ENCODE data around the gene DPP6. TPM values are rescaled to one million over a fixed set of nuclear protein-coding genes. Genes with fewer than 3 reads are reported as not detected.

The DPP6 gene
- total RNA-seq, 4 donors from 2014 or later: 1.5 to 2.9 TPM; not detected in 2

GRCh38 chr7:154577141-154577873 is 525.1 kb downstream of the DPP6 start:
- H3K4me3 ChIP-seq: no peak overlapping the region
- H3K27me3 ChIP-seq: no peaks in the 10 kb centered on the region
- H3K9me3 ChIP-seq: no peaks in the 10 kb centered on the region
- no peaks in the 10 kb centered on the region for H3K36me3 ChIP-seq
- no peak for DNase-seq
- no peaks in the 10 kb centered on the region for H3K4me1 ChIP-seq
- TF ChIP-seq CTCF (IDR thresholded peaks at IDR 0.05) (no peak), POLR2A (IDR thresholded peaks at IDR 0.05) (no peak)
- H3K27ac ChIP-seq: no peak overlapping the region

- H3K4me1 ChIP-seq: no peaks in the 10 kb centered on the region
- H3K4me3 ChIP-seq: no peak overlapping the region
- H3K9me3 ChIP-seq: no peaks in the 10 kb centered on the region
- TF ChIP-seq POLR2A (IDR thresholded peaks at IDR 0.05) (no peak), CTCF (IDR thresholded peaks at IDR 0.05) (no peak)
- no peak overlapping the region for H3K27ac ChIP-seq
- H3K36me3 ChIP-seq: no peaks in the 10 kb centered on the region
- H3K27me3 ChIP-seq: no peaks in the 10 kb centered on the region
- no peak for DNase-seq
Measured at GRCh38 chr7:154578336-154578735, 526.1 kb downstream of the DPP6 start.

GRCh38 chr7:154579711-154580110 is 527.5 kb downstream of the DPP6 start:
- Histone ChIP-seq H3K9me3 (peaks cover 0 to 4% (median 0%) of the 10 kb centered on the region in 4 donors), H3K27me3 (no peaks in the 10 kb centered on the region), H3K4me1 (no peaks in the 10 kb centered on the region), H3K27ac (no peak overlapping the region), H3K36me3 (no peaks in the 10 kb centered on the region), H3K4me3 (no peak overlapping the region)
- TF ChIP-seq POLR2A (IDR thresholded peaks at IDR 0.05) (no peak), CTCF (IDR thresholded peaks at IDR 0.05) (no peak)
- no peak for DNase-seq

- Histone ChIP-seq H3K4me1 (no peaks in the 10 kb centered on the region), H3K36me3 (no peaks in the 10 kb centered on the region), H3K27me3 (no peaks in the 10 kb centered on the region), H3K27ac (no peak overlapping the region), H3K9me3 (peaks cover 0 to 4% (median 0%) of the 10 kb centered on the region in 4 donors), H3K4me3 (no peak overlapping the region)
- TF ChIP-seq POLR2A (IDR thresholded peaks at IDR 0.05) (no peak), CTCF (IDR thresholded peaks at IDR 0.05) (no peak)
- no peak for DNase-seq
Measured at GRCh38 chr7:154581251-154581890, 529.2 kb downstream of the DPP6 start.

- DNase-seq: no peak
- no peak for TF ChIP-seq POLR2A (IDR thresholded peaks at IDR 0.05)
- TF ChIP-seq CTCF (IDR thresholded peaks at IDR 0.05): no peak
- no peak overlapping the region for H3K27ac ChIP-seq
- no peaks in the 10 kb centered on the region for H3K27me3 ChIP-seq
- no peaks in the 10 kb centered on the region for H3K4me1 ChIP-seq
- peaks cover 0 to 4% (median 2%) of the 10 kb centered on the region in 4 donors for H3K9me3 ChIP-seq
- no peak overlapping the region for H3K4me3 ChIP-seq
- H3K36me3 ChIP-seq: no peaks in the 10 kb centered on the region
Measured at GRCh38 chr7:154583454-154583853, 531.3 kb downstream of the DPP6 start.

Data from Peyer's patch (tissue), 4 donors.